HL-60 (cell line): ENCODE measurements around the gene SOX4.

Experiments used
- DNase-seq, 2 experiments: peaks; one replicate each; pipeline ENCODE4 v3.0.0-alpha.2; 2010 to 2020; ENCODE audit warnings: low read depth in 1 of 2, low spot score in 1 of 2
- H3K27ac ChIP-seq: fragments of 250-450 bp; sonication (Bioruptor Pico); replicated peaks from 2 replicates; pipeline ENCODE4 v1.5.1; 2020; ENCODE audit warnings: mild to moderate bottlenecking, moderate library complexity
- H3K27me3 ChIP-seq: fragments of 250-450 bp; sonication (Bioruptor Pico); 2 replicates; pipeline ENCODE4 v1.5.1; 2021; ENCODE audit warnings: mild to moderate bottlenecking, moderate library complexity; ENCODE audit not compliant: insufficient read depth, poor library complexity, severe bottlenecking
- H3K4me3 ChIP-seq: replicated peaks from 2 replicates; pipeline ENCODE4 v1.5.1; 2011; ENCODE audit warnings: mild to moderate bottlenecking, control low read depth, low read length; ENCODE audit not compliant: insufficient read depth
- CTCF ChIP-seq: IDR thresholded peaks from one replicate; pipeline ENCODE4 v1.5.1; 2011; ENCODE audit warnings: low read length, control low read depth, inconsistent platforms; ENCODE audit not compliant: insufficient read depth
- GABPA ChIP-seq: IDR thresholded peaks from 2 replicates; pipeline ENCODE4 v1.6.1; 2012; ENCODE audit warnings: low read depth
- POLR2AphosphoS5 ChIP-seq: IDR thresholded peaks from 2 replicates; pipeline ENCODE4 v1.6.1; 2012; ENCODE audit warnings: low read depth
- REST ChIP-seq: IDR thresholded peaks from 2 replicates; pipeline ENCODE4 v1.6.1; 2012; ENCODE audit warnings: low read depth; ENCODE audit not compliant: insufficient replicate concordance
- SPI1 ChIP-seq: IDR thresholded peaks from 2 replicates; pipeline ENCODE4 v1.6.1; 2012; ENCODE audit warnings: low read depth, mild to moderate bottlenecking, borderline replicate concordance

SOX4 gene

GRCh38 chr6:21603082-21603952 lies 9.8 kb downstream of the SOX4 start:
- H3K27ac ChIP-seq, result no peak overlapping the region
- DNase-seq, result no peak
- no peaks in the 10 kb centered on the region for H3K27me3 ChIP-seq
- no peak for TF ChIP-seq SPI1
- no peak for TF ChIP-seq CTCF
- no peak for TF ChIP-seq POLR2AphosphoS5
- no peak for TF ChIP-seq GABPA
- TF ChIP-seq REST, result no peak
- H3K4me3 ChIP-seq, result no peak overlapping the region

GRCh38 chr6:21604081-21604480 lies 10.5 kb downstream of the SOX4 start:
- TF ChIP-seq POLR2AphosphoS5, result no peak
- TF ChIP-seq SPI1, result no peak
- TF ChIP-seq GABPA, result no peak
- TF ChIP-seq REST, result no peak
- TF ChIP-seq CTCF, result no peak
- Histone ChIP-seq H3K27me3 (no peaks in the 10 kb centered on the region), H3K4me3 (no peak overlapping the region), H3K27ac (no peak overlapping the region)
- DNase-seq, result no peak

- H3K27me3 ChIP-seq, result no peaks in the 10 kb centered on the region
- H3K27ac ChIP-seq, result no peak overlapping the region
- H3K4me3 ChIP-seq, result no peak overlapping the region
- TF ChIP-seq GABPA (no peak), POLR2AphosphoS5 (no peak), SPI1 (no peak), REST (no peak)
- no peak for DNase-seq
Measured at GRCh38 chr6:21605166-21605565, 11.6 kb downstream of the SOX4 start.
